GM12891 (cell line): ENCODE results near the gene HTR3C.
"Not testable (repeated sequence)": the region's sequence is repeated elsewhere in the genome, so short reads cannot be mapped to it uniquely, and the experiment has no call there.

ENCODE experiments used
- PAX5 ChIP-seq: IDR thresholded peaks from 2 replicates; pipeline ENCODE4 v1.6.1; 2011; ENCODE audit warnings: low read length, moderate library complexity, mild to moderate bottlenecking; ENCODE audit not compliant: insufficient read depth, severe bottlenecking
- POLR2A ChIP-seq: IDR thresholded peaks from 2 replicates; pipeline ENCODE4 v1.6.1; 2011; ENCODE audit warnings: low read depth, low read length, control low read depth
- POLR2AphosphoS5 ChIP-seq: IDR thresholded peaks from 2 replicates; pipeline ENCODE4 v1.6.1; 2011; ENCODE audit warnings: low read depth, low read length, control low read depth
- POU2F2 ChIP-seq: IDR thresholded peaks from 2 replicates; pipeline ENCODE4 v1.6.1; 2011; ENCODE audit warnings: low read depth, mild to moderate bottlenecking, control low read depth, low read length, moderate library complexity
- SPI1 ChIP-seq: IDR thresholded peaks from 2 replicates; pipeline ENCODE4 v1.6.1; 2011; ENCODE audit warnings: low read depth, low read length, control low read depth
- TAF1 ChIP-seq: IDR thresholded peaks from 2 replicates; pipeline ENCODE4 v1.6.1; 2011; ENCODE audit warnings: low read depth, low read length, control low read depth

DNA sequence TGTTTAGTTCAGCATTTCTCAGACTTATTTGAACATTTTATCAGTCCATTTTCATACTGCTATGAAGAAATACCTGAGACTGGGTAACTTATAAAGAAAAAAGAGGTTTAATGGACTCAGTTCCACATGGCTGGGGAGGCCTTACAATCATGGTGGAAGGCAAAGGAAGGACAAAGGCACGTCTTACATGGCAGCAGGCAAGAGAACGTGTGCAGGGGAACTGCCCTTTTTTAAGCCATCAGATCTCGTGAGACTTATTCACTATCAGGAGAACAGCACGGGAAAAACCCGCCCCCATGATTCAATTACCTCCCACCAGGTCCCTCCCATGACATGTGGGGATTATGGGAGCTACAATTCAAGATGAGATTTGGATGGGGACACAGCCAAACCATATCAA is 27.6 kb upstream of the HTR3C start:
- TF ChIP-seq POLR2AphosphoS5, POLR2A, TAF1, SPI1, PAX5, POU2F2: not testable (repeated sequence)
